Epithelial cell of esophagus (primary cell): ENCODE data around the gene ATXN10.

Source experiments
- DNase-seq: peaks from one replicate; pipeline ENCODE4 v3.0.0; 2010; ENCODE audit warnings: low read depth
- H3K4me3 ChIP-seq: 2 replicates; pipeline ENCODE4 v1.5.1; 2011; ENCODE audit warnings: mild to moderate bottlenecking, low read length, control low read depth
- CTCF ChIP-seq: IDR thresholded peaks from 2 replicates; pipeline ENCODE4 v1.5.1; 2011; ENCODE audit warnings: low read depth, mild to moderate bottlenecking, low read length, control low read depth, inconsistent platforms; ENCODE audit not compliant: insufficient read depth; ENCODE audit errors: missing control alignments

ATXN10 gene

DNA sequence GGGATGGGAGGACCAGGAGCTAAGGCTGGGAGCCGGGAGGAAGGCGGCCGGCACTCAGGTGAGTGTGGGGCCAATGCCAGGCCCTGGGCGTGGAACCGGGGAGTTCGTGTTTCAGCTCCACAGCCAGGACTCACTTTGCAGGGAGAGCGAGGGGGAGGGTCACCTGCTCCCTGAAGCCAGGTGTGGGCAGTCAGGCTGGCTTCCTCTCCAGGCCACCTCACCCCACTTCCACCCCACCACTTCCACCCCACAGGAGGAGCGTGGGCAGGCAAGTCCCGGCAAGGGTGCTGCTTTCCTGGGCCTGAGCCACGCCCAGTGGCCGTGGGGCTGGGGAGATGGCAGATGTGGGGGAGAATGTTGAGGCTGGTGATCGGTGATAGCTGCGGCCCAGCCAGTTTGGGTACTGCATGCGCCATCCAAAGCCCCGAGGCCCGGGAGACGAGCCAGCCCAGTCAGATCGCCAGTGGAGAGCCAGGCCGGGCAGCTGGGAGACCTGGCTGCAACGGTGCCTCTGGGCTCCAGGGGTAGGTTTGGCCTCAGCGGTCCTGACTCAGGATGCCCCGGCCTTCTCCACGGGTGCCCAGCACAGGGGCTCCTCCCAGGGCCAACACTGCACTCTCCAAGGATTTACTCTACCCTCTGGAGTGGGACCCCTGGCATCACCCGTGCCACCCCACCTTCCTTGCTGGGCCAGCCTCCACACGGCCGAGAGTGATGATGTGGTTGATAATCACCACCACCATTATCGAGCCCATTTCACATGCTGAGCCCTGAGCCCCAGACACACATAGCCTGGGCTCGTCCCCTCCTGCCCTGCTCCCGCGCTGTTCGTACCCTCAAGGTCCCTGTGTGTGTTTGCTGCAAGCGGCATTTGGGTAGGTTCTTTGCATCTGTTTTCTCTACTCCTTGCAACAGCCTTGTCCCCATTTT lies 211.5 kb downstream of the ATXN10 start:
- H3K4me3 ChIP-seq, result no peak overlapping the region
- TF ChIP-seq CTCF, result no peak
- DNase-seq, result no peak

DNA sequence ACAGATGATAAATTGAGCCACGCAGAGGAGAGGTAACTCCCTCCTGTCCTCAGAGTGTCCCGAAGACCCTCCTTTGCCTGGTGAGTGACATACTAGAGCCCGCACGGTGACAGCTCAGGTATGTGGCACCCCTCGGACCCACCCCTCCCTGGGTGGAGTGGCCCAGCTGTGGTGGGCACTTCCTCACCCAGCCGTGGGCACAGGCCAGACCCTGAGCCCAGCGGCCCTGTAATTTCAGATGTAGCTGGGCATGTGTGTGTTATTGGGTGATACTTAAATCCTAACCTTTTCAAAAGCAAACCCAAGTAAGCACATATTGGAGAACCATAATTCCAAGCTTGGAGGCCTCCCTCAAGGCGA lies 212.2 kb downstream of the ATXN10 start:
- DNase-seq, result no peak
- H3K4me3 ChIP-seq, result no peak overlapping the region
- TF ChIP-seq CTCF, result no peak

DNA sequence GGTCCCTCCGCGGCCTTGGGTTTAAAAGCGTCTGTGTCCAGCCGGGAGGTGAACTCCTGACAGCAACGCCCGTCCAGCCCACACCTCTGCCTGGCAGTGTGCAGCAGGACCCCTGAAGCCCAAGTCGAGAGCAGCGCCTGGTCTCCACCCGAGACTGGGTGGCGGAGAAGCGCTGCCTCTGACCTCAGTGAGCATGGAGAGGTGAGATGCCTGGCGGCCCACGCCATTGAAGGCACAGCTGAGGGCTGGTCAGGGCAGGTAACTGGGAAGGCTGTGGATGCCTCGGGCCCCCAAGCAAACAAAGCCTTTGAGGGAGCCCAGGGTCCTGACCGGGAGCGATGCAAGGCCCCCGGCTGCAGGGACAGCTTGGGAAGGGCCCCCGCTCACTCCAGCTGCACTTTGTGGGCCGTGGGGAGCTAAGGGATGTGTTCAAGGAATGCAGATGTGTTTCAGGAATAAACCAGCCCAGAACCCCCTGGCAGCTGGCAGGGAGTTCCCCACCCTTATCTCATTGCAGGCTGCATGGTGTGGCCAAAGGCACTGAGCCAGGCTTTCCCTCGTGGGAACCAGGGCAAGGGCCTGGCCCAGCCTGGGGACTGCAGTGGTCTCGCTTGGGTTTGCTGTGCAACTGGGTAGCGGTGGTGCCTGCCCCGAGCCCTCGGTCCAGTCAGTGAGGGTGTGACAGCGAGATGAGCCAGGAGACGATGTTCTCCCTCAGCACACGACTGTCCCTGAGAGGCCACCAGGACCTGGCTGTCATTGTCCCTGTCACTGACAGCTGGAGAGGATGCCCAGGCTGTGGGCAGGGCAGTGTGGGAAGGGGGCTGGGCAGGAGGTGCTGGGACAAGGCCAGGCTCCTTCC lies 212.8 kb downstream of the ATXN10 start:
- DNase-seq, result no peak
- no peak overlapping the region for H3K4me3 ChIP-seq
- TF ChIP-seq CTCF, result no peak

- no peak overlapping the region for H3K4me3 ChIP-seq
- TF ChIP-seq CTCF, result no peak
- DNase-seq, result no peak
Measured at GRCh38 chr22:45885171-45885840, 213.7 kb downstream of the ATXN10 start.

DNA sequence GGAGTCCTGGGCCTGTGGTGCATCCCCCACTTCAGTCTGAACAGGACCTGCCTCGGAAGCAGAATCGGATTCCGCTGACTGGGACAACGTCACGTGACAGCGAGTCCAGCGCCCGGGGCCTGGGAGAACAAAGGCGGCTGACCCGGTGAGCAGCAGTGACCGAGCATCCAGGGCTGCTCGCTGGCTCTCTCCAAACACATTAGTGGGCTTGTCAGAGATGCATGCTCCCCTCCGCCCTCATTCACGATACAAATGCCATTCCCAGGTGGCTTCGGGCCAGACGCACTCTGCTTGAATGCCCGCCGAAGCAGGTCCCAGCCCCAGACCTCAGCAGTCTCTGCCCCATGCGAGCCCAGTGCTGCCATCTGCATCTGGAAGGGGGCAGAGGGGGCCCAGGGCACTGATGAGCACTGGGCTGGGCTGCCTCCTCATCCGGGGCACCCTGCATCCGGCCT lies 214.3 kb downstream of the ATXN10 start:
- DNase-seq, result no peak
- TF ChIP-seq CTCF, result no peak
- H3K4me3 ChIP-seq, result no peak overlapping the region

DNA sequence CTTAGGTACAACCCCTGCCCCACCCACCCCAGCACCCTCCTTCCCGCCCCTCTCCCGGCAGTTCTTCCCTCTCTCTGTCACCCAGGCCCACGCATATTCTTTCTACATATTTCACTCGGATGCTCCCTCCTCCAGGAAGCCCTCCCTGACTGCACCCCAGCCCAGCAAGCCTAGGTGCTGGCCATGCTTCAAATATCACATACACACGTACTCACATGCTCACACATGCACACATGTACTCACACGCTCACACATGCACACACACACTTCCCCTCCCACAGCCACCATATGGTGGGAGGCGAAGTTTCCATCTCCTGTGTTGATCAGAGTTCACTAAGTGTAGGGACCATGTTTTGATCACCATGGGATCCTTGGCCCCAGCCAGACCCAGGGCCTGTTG lies 214.9 kb downstream of the ATXN10 start:
- no peak for DNase-seq
- TF ChIP-seq CTCF, result no peak
- H3K4me3 ChIP-seq, result no peak overlapping the region
